Measurements from ENCODE around the gene UNC5A. TPM values are rescaled to one million over a fixed set of nuclear protein-coding genes. Genes with fewer than 3 reads are reported as not detected.

Gene UNC5A
- total and polyA plus RNA-seq, 2 of the 8 experiments (the other 6 are each of a cell fraction or from before 2014, with no cell fraction given): 4.0 to 7.6 TPM

DNA sequence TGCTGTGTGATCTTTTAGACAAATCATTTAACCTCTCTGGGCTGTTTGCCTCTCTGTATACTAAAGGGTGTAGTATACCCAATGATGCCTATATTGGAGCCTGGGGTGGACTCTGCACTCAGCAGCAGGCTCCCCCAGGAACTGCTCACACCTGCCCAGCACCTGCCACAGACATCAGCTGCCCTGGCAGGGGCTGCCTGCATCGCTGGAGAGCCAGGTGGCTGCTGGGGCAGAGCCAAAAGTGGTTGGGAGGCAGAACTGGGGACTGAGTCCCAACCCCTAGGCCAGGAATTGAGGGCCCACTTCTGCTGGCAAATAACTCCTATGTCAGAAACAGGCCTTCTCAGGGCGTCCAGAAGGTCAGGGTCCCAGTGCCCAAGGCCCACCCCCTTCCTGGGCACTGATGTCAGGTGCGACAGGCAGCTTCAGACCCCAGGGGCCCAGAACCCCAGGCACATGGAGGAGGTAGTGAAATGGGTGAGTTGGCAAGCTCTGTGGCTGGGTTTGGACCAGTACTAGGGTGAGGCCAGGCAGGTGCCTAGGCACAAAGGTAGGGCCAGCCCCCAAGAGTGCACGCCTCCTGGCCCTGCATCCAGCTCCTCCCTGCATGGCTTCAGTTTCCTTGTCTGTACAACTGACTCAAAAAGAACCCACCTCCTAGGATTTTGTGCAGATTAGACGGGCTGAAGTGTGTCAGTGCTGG, 5.8 kb downstream of the UNC5A start:
- no peak overlapping the region for H2AFZ ChIP-seq (ENCODE audit: low read length)
- no peak overlapping the region for H3K4me3 ChIP-seq (ENCODE audit: extremely low read depth in 1 of 4, insufficient read depth in 2 of 4, low read depth in 3 of 4, low read length in 4 of 4)
- H3K4me2 ChIP-seq (ENCODE audit: insufficient read depth in 1 of 2, low read depth in 2 of 2, low read length in 2 of 2): peak overlapping the region; percentile 67 to 76
- TF ChIP-seq NRF1 (IDR thresholded peaks at IDR 0.05; ENCODE audit: low read depth, low read length): no peak
- TF ChIP-seq ZNF274 (IDR thresholded peaks at IDR 0.05; ENCODE audit: borderline replicate concordance, extremely low read depth, low read length): no peak
- no peak for TF ChIP-seq FOSL1 (IDR thresholded peaks at IDR 0.05; ENCODE audit: insufficient read depth, low read depth, low read length)
- H4K91ac ChIP-seq (replicated peaks; ENCODE audit: insufficient read length, low read length): no peak overlapping the region
- no peak overlapping the region for H3K14ac ChIP-seq (ENCODE audit: insufficient read length)
- whole genome bisulfite sequencing, 2 experiments (ENCODE audit: extremely low coverage in 1 of 2, insufficient coverage in 1 of 2, insufficient read length in 1 of 2, insufficient replicate concordance in 2 of 2, low coverage in 1 of 2, low lambda C conversion rate in 2 of 2, missing lambda C conversion rate in 1 of 2): 88% methylated on average over 5 of the region's 5 CpGs; no CpG with 5 or more reads in 1 of the 2 experiments
- H3K36me3 ChIP-seq (ENCODE audit: control insufficient read depth in 2 of 4, insufficient read depth in 4 of 4, low read length in 3 of 4): no peaks in the 10 kb centered on the region
- peaks cover 14 to 23% (median 19%) of the 10 kb centered on the region in 4 experiments for H3K27me3 ChIP-seq (replicated peaks in 1 of 4; ENCODE audit: control insufficient read depth in 3 of 4, extremely low read depth in 1 of 4, insufficient read depth in 3 of 4, low read length in 3 of 4)
- peaks cover 2 to 15% of the 10 kb centered on the region in 2 experiments for H4K20me1 ChIP-seq (replicated peaks in 1 of 2; ENCODE audit: control insufficient read depth in 1 of 2, insufficient read depth in 2 of 2, low read length in 2 of 2)
- no peak overlapping the region for H3K56ac ChIP-seq (replicated peaks; ENCODE audit: insufficient read length, low read depth, low read length)
- no peak overlapping the region for H3K23ac ChIP-seq (ENCODE audit: insufficient read length)
- H3K9ac ChIP-seq (replicated peaks in 1 of 4; ENCODE audit: extremely low read depth in 1 of 4, low read depth in 3 of 4, low read length in 3 of 4): no peak overlapping the region
- H3K79me1 ChIP-seq (ENCODE audit: low read depth, low read length): no peaks in the 10 kb centered on the region; the same call in 1 of the 2 replicates
- POLR2A ChIA-PET (ENCODE audit: partially characterized antibody): interaction anchor here (0.8 to 1.4 kb wide), 4 partner anchors 9 to 131 kb away, joined by 3 to 4 read pairs (median 3); no protein-coding TSS in a partner anchor
- no peak overlapping the region; the same call in 1 of the 2 replicates for H3K18ac ChIP-seq (ENCODE audit: extremely low read depth, low read length)
- no peak overlapping the region for H4K5ac ChIP-seq (ENCODE audit: insufficient read length, low read depth, low read length)
- H2BK15ac ChIP-seq (ENCODE audit: low read length): 0 out of 2 replicates have a peak overlapping the region, but pooled peaks have one; percentile 1
- no peak for FAIRE-seq
- H2BK120ac ChIP-seq (replicated peaks; ENCODE audit: low read depth, low read length): no peak overlapping the region
- peaks cover 4 to 47% (median 22%) of the 10 kb centered on the region in 4 experiments for H3K4me1 ChIP-seq (replicated peaks in 1 of 4; ENCODE audit: control insufficient read depth in 3 of 4, insufficient read depth in 4 of 4, low read length in 3 of 4)
- peak overlapping the region; percentile 87; the same call in 1 of the 2 replicates for H2BK12ac ChIP-seq (ENCODE audit: low read depth, low read length)
- H2BK20ac ChIP-seq (ENCODE audit: low read length): peak overlapping the region; percentile 61; the same call in 1 of the 2 replicates
- no peak overlapping the region for H3K27ac ChIP-seq (ENCODE audit: low read depth, low read length)
- CTCF ChIA-PET (ENCODE audit: partially characterized antibody): interaction anchor here (0.8 to 2.1 kb wide), 17 partner anchors 9 to 156 kb away, joined by 3 to 12 read pairs (median 4); no protein-coding TSS in a partner anchor
- no peak overlapping the region for H4K8ac ChIP-seq (ENCODE audit: extremely low read depth, insufficient read depth, low read length)
- H2BK5ac ChIP-seq (ENCODE audit: low read depth, low read length): no peak overlapping the region; the same call in 1 of the 2 replicates
- peaks cover 7% of the 10 kb centered on the region; the same call in 1 of the 2 replicates for H3K23me2 ChIP-seq (ENCODE audit: low read depth, low read length)
- H3K4ac ChIP-seq (replicated peaks; ENCODE audit: insufficient read length, low read depth, low read length): no peak overlapping the region
- no peak overlapping the region for H2AK5ac ChIP-seq (ENCODE audit: low read depth, low read length)
- DNase-seq (ENCODE audit: low read depth in 1 of 2, low spot score in 2 of 2): no peak
- H3K9me3 ChIP-seq (ENCODE audit: insufficient read depth in 2 of 2, low read depth in 1 of 2, low read length in 1 of 2): no peaks in the 10 kb centered on the region
- H3K79me2 ChIP-seq (ENCODE audit: control insufficient read depth in 1 of 2, insufficient read depth in 2 of 2, low read length in 2 of 2): no peaks in the 10 kb centered on the region

Measured in H1 (cell line).